HEK293T (cell line): ENCODE data around the gene RAB44.

Experiments used
- CTCF ChIA-PET: fragments of 350-600 bp; formaldehyde crosslinking; extraction: SDS; loops from one replicate; lab custom pipeline; 2021; ENCODE audit warnings: antibody characterized with exemption, inconsistent platforms; lab: Yijun Ruan, JAX
- POLR2A ChIA-PET: fragments of 350-600 bp; formaldehyde crosslinking; extraction: SDS; loops from one replicate; lab custom pipeline; 2020; ENCODE audit warnings: antibody characterized with exemption, inconsistent platforms; lab: Yijun Ruan, JAX
- DNase-seq: peaks from one replicate; pipeline ENCODE4 v3.0.0; 2012; ENCODE audit warnings: mixed read lengths; ENCODE audit errors: extremely low spot score
- ARNT ChIP-seq: fragments of 450-650 bp; IDR thresholded peaks from 2 replicates; pipeline ENCODE4 v1.6.1; 2017; ENCODE audit warnings: mild to moderate bottlenecking
- BHLHE40 ChIP-seq: fragments of 450-650 bp; IDR thresholded peaks from 2 replicates; pipeline ENCODE4 v1.6.1; 2016; ENCODE audit warnings: mild to moderate bottlenecking, moderate library complexity, borderline replicate concordance
- CTBP1 ChIP-seq: fragments of 450-650 bp; IDR thresholded peaks from 2 replicates; pipeline ENCODE4 v1.6.1; 2016; ENCODE audit warnings: borderline replicate concordance
- ELF4 ChIP-seq: fragments of 450-650 bp; IDR thresholded peaks from 2 replicates; pipeline ENCODE4 v1.6.1; 2017; ENCODE audit warnings: antibody characterized with exemption
- FOXA1 ChIP-seq: fragments of 450-650 bp; IDR thresholded peaks from 2 replicates; pipeline ENCODE4 v1.6.1; 2016; ENCODE audit warnings: mild to moderate bottlenecking
- FOXK2 ChIP-seq: fragments of 450-650 bp; IDR thresholded peaks from 2 replicates; pipeline ENCODE4 v1.6.1; 2016; ENCODE audit warnings: mild to moderate bottlenecking
- FOXM1 ChIP-seq: fragments of 450-650 bp; IDR thresholded peaks from 2 replicates; pipeline ENCODE4 v1.6.1; 2017; ENCODE audit warnings: mild to moderate bottlenecking, borderline replicate concordance
- HDGF ChIP-seq: fragments of 450-650 bp; IDR thresholded peaks from 2 replicates; pipeline ENCODE4 v1.6.1; 2017; ENCODE audit warnings: antibody characterized with exemption, borderline replicate concordance
- L3MBTL2 ChIP-seq: fragments of 450-650 bp; conservative IDR thresholded peaks from 2 replicates; pipeline ENCODE4 v1.6.1; 2016; ENCODE audit warnings: mild to moderate bottlenecking
- LEF1 ChIP-seq: fragments of 450-650 bp; IDR thresholded peaks from 2 replicates; pipeline ENCODE4 v1.6.1; 2017; ENCODE audit warnings: mild to moderate bottlenecking, borderline replicate concordance
- NFRKB ChIP-seq: fragments of 450-650 bp; IDR thresholded peaks from 2 replicates; pipeline ENCODE4 v1.6.1; 2016; ENCODE audit warnings: mild to moderate bottlenecking, moderate library complexity
- PKNOX1 ChIP-seq: fragments of 450-650 bp; IDR thresholded peaks from 2 replicates; pipeline ENCODE4 v1.6.1; 2016
- SP1 ChIP-seq: fragments of 450-650 bp; IDR thresholded peaks from 2 replicates; pipeline ENCODE4 v1.6.1; 2017
- SUZ12 ChIP-seq: fragments of 450-650 bp; IDR thresholded peaks from 2 replicates; pipeline ENCODE4 v1.6.1; 2016; ENCODE audit warnings: mild to moderate bottlenecking
- TARDBP ChIP-seq: fragments of 450-650 bp; IDR thresholded peaks from 2 replicates; pipeline ENCODE4 v1.6.1; 2016
- ZNF384 ChIP-seq: fragments of 450-650 bp; IDR thresholded peaks from 2 replicates; pipeline ENCODE4 v1.6.1; 2016

The RAB44 gene

GRCh38 chr6:36744304-36744673, 46.7 kb downstream of the RAB44 start:
- POLR2A ChIA-PET, result no interaction called here
- TF ChIP-seq FOXK2, result no peak
- no peak for TF ChIP-seq LEF1
- TF ChIP-seq ARNT, result no peak
- TF ChIP-seq NFRKB, result no peak
- no peak for TF ChIP-seq TARDBP
- no peak for TF ChIP-seq SP1
- TF ChIP-seq PKNOX1, result no peak
- no peak for TF ChIP-seq SUZ12
- no peak for TF ChIP-seq HDGF
- TF ChIP-seq L3MBTL2, result no peak
- no peak for TF ChIP-seq FOXA1
- TF ChIP-seq FOXM1, result no peak
- TF ChIP-seq CTBP1, result no peak
- TF ChIP-seq ZNF384, result no peak
- no peak for TF ChIP-seq ELF4

GRCh38 chr6:36745283-36745682, 47.7 kb downstream of the RAB44 start:
- TF ChIP-seq BHLHE40 (no peak), SP1 (no peak), FOXM1 (no peak), ZNF384 (no peak), CTBP1 (no peak), FOXK2 (no peak), ARNT (no peak), L3MBTL2 (no peak), SUZ12 (no peak)
- CTCF ChIA-PET, result interaction anchor here (0.7 to 1.0 kb wide), 2 partner anchors 11 to 13 kb away, joined by 3 read pairs; no protein-coding TSS in a partner anchor
- POLR2A ChIA-PET, result no interaction called here

More at GRCh38 chr6:36744304-36744673, 46.7 kb downstream of the RAB44 start:
- CTCF ChIA-PET, result no interaction called here
- DNase-seq, result no peak

GRCh38 chr6:36745836-36746235, 48.2 kb downstream of the RAB44 start:
- POLR2A ChIA-PET, result no interaction called here
- TF ChIP-seq ELF4 (no peak), NFRKB (no peak), ARNT (no peak), SP1 (no peak)
- DNase-seq, result no peak
- CTCF ChIA-PET, result no interaction called here

More at GRCh38 chr6:36745283-36745682, 47.7 kb downstream of the RAB44 start:
- DNase-seq, result no peak

GRCh38 chr6:36746251-36746650, 48.6 kb downstream of the RAB44 start:
- DNase-seq, result no peak
- CTCF ChIA-PET, result no interaction called here
- TF ChIP-seq L3MBTL2 (no peak), HDGF (no peak), PKNOX1 (no peak), ELF4 (no peak), BHLHE40 (no peak)
- POLR2A ChIA-PET, result no interaction called here

GRCh38 chr6:36749829-36750489, 52.3 kb downstream of the RAB44 start:
- DNase-seq, result no peak
- CTCF ChIA-PET, result no interaction called here
- TF ChIP-seq ARNT (no peak), FOXM1 (no peak), SUZ12 (no peak), PKNOX1 (no peak), FOXK2 (no peak), BHLHE40 (no peak), FOXA1 (no peak), NFRKB (no peak), CTBP1 (no peak), L3MBTL2 (no peak)
- POLR2A ChIA-PET, result no interaction called here

GRCh38 chr6:36751091-36751490, 53.5 kb downstream of the RAB44 start:
- no peak for TF ChIP-seq SUZ12
- TF ChIP-seq PKNOX1, result no peak
- TF ChIP-seq LEF1, result no peak
- CTCF ChIA-PET, result no interaction called here
- POLR2A ChIA-PET, result no interaction called here
- DNase-seq, result no peak
